NCI-H2196 treated with DMSO at 0.1 percent for 48 hours (cell line): Measurements from ENCODE around the gene TMEM81.
A peak's percentile ranks its signal among the peaks of the same experiment; 100 is the strongest.

Experiments
- DNase-seq: peaks from one replicate; lab custom pipeline; 2025; ENCODE audit not compliant: unreplicated experiment; lab: John Stamatoyannopoulos, UW

TMEM81 gene

GRCh38 chr1:205077158-205077933 is 6.9 kb downstream of the TMEM81 start:
- DNase-seq = no peak

GRCh38 chr1:205076245-205076761 is 8.0 kb downstream of the TMEM81 start:
- no peak for DNase-seq

- no peak for DNase-seq
Measured at GRCh38 chr1:205075642-205076155, 8.6 kb downstream of the TMEM81 start.

DNA sequence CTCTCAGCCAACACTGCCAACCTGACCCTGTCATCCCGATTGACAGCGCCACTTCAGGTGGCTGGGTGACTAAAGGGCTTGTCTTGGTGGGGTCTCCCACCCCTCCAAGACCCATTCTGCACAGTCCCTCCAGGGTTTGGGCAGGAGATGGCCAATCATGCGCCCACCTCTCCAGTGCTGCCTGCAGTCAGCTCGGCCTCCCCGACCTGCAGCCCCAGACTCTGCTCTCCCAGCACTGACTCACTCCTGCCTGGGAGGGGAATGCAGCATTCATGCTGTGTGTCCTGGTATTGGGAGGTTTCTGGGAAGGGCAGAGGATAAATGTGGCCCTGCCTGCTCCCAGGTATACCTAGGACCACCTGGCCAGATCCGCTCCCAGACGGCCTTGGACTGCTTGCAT is 9.7 kb downstream of the TMEM81 start:
- no peak for DNase-seq

DNA sequence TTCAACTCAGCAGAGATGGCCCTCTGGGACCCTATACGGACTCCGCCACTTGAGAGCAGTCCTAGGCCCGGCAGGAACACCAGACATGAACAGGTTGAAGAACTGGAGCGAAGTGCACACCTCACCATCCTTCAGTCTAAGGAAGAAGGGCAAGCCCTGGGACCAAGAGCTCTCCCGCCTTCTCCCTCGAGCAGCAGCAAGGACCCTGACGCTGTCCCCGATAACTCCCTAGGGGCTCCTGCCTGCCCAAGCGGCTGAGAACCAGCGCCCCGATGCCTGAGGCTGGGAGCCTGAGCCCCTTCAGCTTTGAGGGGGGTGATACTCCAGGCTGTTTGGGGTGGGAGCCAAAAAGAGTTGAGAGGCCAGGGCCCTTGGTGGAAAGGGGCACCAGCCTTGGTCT is 10.2 kb downstream of the TMEM81 start:
- DNase-seq = no peak

DNA sequence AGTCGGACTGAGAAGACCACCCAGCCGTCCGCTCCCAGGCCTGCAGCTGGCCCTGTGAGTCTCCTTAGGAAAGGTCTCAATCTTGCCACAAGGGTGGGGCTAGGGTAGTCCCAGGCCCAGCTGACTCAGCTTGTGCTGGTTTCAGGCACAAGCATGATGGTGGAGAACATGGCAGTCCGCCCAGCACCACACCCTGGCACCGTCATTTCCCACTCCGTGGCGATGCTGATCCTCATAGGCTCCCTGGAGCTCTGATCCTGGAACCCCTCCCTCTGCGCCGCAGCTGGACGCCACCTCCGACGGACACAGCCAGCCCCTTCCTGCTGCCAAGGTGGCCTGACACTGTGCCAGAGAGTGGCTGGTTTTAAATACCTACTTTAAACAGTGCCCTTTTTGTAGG is 10.7 kb downstream of the TMEM81 start:
- no peak for DNase-seq

GRCh38 chr1:205072881-205073280 is 11.4 kb downstream of the TMEM81 start:
- no peak for DNase-seq

GRCh38 chr1:205072286-205072685 is 12.0 kb downstream of the TMEM81 start:
- DNase-seq = no peak

GRCh38 chr1:205071801-205072200 is 12.5 kb downstream of the TMEM81 start:
- DNase-seq = no peak

DNA sequence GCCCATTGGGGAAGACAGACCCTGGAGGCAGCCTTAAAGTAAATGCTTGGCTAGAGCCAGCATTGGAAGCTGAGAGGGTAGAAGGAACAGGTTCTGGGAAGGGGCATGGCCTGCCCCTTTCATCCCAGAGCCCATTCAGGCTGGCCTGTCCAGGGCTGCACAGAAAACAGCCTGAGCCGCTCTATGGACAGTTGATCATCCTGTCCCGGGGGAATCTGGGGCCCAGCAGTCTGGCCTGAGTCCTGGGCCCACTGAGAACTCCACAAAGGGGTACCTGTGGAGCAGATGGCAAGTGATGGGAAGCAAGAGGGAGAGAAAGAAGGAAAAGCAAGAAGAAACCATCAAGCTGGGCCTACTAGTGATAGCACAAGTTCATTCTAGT is 13.2 kb downstream of the TMEM81 start:
- DNase-seq = no peak

DNA sequence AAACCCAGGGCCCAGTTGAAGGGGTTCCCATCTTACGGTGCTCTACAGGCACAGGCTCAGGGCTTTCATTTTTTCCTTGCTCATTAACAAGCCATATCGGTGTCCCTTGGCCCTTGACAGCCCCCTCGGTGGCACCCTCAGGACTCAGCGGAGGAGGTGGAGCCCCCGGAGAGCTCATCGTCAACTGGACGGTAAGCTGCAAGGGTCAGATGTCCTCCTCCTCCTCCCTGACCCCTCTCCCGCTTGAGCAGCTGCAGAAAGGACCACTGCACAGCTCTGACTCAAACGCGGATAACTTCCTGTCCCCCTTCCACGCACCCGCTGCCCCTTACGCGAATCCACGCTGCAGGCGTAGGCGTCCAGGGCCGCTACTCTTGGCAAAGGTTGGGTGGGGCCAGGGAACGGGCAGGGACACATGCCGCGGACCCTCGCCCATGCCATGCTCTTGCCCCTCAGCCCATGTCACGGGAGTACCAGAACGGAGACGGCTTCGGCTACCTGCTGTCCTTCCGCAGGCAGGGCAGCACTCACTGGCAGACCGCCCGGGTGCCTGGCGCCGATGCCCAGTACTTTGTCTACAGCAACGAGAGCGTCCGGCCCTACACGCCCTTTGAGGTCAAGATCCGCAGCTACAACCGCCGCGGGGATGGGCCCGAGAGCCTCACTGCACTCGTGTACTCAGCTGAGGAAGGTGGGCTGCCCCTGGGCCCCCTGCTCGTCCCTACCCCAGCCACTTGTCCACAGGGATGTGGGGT is 14.7 kb downstream of the TMEM81 start:
- DNase-seq = no peak

- no peak for DNase-seq
Measured at GRCh38 chr1:205068457-205069040, 15.7 kb downstream of the TMEM81 start.

DNA sequence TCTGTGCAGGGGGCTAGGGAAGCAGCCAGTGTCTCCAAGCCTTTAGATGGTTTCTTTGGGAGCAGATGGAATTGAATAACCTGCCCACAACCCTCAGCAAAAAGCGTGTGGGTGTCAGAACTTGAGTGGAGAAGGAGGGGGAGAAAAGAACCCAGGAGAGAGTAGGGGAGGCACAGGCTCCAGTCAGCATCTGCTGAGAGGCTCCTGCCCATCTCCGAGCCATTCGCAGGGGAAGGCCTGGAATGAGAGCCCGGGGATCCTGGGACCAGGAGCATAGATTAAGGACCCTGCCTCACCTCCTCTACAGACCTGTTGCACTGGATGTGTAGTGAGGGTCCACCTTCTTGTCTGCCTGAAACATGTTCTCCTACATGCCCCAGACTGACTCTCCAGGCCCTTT is 16.3 kb downstream of the TMEM81 start:
- DNase-seq = no peak

GRCh38 chr1:205067031-205067430 is 17.2 kb downstream of the TMEM81 start:
- DNase-seq = no peak

DNA sequence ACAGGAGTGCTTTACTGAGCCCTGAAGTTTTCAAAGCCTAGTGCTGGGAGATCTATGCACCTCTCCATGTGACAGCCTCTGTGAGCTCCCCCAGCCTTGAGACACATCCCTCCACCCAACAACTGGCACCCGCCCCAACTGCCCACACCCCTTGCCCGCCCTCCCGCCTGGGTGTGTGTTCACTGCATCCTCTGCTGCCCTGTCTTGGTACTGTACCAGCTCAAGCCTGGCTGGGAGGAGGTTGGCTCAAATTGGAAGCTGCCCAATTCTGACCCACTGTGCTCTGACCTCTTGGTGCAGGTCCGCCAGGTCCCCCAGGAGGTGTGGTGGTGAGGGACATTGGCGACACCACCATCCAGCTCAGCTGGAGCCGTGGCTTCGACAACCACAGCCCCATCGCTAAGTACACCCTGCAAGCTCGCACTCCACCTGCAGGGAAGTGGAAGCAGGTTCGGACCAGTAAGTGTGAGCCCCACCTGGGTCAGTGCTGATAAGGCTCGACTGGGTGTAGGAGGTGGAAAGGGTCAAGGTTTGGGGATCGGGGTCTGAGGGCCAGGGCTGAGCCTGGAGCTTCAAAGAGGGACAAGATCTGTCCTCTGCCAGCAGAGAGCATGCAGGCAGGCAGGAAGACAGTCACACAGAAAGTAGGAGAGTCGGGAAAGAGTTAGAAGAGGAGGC is 18.0 kb downstream of the TMEM81 start:
- no peak for DNase-seq

DNA sequence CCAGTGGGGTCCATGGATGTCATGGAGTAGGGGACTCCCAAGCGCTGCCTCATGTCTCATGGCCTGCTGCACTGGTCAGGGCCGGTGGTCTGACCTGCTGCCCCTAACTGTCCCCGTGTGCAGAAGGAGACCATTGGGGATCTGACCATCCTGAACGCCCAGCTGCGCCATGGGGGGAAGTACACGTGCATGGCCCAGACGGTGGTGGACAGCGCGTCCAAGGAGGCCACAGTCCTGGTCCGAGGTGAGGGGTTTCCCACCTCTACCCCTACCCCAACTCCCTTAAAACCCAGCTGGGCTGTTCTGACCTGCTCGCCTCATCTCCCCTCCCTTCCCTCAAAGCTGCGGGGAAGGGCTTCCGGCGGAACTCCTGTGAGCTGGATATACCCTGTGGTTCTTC is 18.6 kb downstream of the TMEM81 start:
- no peak for DNase-seq

DNA sequence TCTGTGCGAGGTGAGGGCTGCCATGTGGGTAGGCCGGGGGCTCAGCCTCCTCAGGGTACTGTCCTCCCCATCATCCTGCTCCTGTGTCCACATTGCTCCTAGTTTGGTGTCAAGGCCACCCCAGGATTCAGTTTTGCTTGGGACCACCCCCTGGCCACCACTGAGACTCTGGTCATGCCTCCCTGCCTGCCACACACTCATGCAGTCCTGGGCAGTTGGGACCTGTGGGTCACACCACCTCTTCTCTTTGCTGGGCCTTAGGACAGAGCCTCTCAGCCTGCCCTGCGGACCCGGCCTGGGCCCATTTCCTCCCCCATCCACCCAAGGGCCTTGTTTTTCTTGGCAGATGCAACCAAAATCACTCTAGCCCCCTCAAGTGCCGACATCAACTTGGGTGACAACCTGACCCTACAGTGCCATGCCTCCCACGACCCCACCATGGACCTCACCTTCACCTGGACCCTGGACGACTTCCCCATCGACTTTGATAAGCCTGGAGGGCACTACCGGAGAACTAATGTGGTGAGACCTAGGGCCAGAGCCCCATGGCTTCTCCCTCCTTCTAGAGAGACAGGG is 19.4 kb downstream of the TMEM81 start:
- DNase-seq = no peak

- DNase-seq = no peak
Measured at GRCh38 chr1:205064301-205064700, 20.0 kb downstream of the TMEM81 start.

- DNase-seq = no peak
Measured at GRCh38 chr1:205062895-205063294, 21.4 kb downstream of the TMEM81 start.

DNA sequence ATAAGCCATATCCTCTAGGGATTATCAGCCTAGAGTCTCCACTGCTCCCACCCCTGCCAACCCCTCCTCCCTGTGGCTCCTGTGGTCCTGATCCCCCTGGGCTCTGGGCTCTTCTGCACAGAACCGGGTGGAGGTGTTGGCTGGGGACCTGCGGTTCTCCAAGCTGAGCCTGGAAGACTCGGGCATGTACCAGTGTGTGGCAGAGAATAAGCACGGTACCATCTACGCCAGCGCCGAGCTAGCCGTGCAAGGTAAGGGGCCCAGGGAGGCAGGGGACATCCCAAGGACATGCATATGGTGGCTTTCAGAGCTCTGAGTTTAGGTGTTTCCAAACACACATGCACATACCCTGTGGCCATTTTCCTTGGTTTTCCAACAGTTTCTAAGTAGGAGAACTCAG is 21.9 kb downstream of the TMEM81 start:
- no peak for DNase-seq

GRCh38 chr1:205061665-205062069 is 22.6 kb downstream of the TMEM81 start:
- peak; percentile 65 for DNase-seq
